Middle frontal gyrus (tissue), 1 donor: ENCODE data around the gene RYR3.
A peak's percentile ranks its signal among the peaks of the same experiment; 100 is the strongest.

Experiments used
- DNase-seq: peaks from one replicate; pipeline ENCODE4 v3.0.0-alpha.2; 2015; ENCODE audit warnings: low spot score; ENCODE audit errors: extremely low spot score

The RYR3 gene

GRCh38 chr15:33310481-33311311, at the start of gene RYR3:
Gene RYR3, plus strand, starts transcription at chr15:33310967. Its CDS starts 79 bp downstream, at chr15:33311046.
- peak; percentile 13 for DNase-seq

DNA sequence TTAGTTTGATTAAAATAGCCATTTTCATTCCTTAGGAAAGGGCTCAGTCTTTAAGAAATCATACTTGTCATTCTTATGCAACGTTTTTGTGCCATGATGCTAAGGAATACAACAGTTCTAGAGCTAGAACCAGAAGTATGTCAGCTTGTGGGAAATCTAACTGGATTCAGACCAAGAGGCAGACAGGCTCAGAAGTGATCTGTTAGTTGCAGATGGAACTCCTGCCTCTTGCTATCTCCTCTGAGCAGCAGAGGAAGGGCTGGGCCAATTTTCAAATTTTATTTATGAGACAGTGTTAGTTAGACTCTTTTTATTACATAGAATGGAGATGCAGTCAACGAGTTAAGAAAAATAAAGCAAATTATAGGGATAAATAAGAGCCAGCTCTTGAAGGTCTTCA, 48.5 kb upstream of the RYR3 start:
- no peak for DNase-seq

GRCh38 chr15:33277689-33278088, 33.1 kb upstream of the RYR3 start:
- DNase-seq: no peak

DNA sequence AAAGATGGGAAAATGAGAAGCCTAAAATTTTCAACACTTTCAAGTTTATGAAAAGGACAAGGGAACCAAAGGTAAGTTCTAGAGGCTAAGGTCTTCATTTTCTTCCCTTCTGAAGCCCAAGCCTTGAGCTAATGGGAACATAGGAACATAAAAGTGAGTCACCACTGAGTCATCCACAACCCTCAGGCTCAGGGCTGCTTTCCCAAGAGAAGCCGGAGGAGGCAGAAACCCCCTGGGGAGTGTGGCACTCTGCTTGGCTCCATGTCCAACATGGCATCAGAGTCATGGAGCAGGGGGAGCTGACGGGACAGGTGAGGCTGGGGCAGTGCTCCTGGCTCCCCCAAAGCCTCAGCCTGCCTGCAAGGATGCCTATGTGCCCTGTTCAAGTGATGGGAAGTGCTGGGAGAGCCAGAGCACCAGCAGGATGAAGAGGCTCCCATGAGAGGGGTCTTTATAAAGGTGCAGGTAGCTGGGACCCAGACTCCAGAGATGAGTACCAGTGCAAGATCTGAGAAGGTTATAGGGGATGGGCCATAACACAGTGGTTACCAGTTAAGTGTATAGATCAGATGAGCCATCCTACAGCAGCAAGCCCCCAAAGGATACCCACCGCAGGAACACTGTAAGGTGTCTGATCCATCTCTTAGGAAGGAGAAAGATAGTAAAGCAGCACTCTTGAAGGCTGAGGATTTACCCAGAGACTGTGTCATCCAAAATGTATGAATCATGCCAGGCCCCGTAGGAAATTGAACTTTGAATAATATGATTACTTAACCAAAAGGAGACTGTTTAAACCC, 31.8 kb upstream of the RYR3 start:
- no peak for DNase-seq

GRCh38 chr15:33279613-33280205, 31.1 kb upstream of the RYR3 start:
- DNase-seq: no peak

DNA sequence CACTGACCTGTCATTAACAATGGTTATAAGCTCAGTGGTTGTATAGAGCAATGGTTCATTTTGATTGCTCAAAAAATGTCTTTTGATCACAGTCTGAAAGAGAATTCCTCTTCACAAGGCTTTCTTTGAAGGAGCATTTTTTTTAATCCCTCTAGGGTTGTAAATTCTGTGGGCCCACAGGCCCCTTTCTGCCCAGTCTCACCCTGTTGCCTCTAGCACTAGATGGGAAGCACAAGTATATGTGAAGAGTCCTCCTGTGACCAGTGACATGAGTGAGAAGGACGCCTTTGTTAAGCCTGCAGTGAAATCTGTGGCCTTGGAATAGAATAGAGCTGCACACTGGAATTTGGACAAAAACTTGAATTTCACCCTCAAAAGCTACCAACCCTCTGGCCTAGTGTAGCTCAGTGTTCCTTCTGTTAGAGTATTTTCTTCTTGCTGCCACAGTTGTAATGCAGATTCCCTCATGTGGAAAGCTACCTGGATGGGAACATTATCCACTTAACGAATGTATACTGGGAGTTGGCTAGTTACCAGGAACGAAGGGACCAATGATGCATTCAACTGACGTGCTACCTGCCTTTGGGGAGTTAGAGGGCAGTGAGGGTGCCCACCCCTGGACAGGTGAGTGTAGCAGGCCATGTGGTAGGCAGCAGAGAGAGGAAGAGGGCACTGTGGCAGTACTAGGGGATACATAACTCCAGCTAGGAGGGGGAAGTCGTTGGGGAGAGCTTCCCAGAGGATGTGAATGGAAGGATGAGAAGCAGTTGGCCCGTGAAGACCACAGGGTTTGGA, 28.3 kb upstream of the RYR3 start:
- no peak for DNase-seq

DNA sequence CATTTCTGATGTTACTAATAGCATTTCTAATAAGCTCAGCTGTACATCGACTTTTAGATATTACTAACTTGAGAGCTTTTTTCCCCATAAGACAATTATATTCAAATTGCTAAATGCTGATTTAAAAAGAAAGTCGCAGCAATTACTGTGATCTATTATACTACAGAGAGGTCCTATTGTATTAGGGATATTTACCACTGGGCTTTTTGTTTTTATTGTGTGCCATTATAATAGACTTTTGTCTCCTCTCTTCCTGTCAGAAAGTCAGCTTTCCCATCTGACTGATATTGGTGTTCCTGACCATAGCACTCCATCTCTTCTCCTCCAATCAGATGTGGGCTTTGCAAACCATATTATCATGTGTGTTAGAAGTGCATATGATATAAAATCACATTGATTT, 27.2 kb upstream of the RYR3 start:
- no peak for DNase-seq

- no peak for DNase-seq
Observed at GRCh38 chr15:33284336-33284735, 26.4 kb upstream of the RYR3 start.

DNA sequence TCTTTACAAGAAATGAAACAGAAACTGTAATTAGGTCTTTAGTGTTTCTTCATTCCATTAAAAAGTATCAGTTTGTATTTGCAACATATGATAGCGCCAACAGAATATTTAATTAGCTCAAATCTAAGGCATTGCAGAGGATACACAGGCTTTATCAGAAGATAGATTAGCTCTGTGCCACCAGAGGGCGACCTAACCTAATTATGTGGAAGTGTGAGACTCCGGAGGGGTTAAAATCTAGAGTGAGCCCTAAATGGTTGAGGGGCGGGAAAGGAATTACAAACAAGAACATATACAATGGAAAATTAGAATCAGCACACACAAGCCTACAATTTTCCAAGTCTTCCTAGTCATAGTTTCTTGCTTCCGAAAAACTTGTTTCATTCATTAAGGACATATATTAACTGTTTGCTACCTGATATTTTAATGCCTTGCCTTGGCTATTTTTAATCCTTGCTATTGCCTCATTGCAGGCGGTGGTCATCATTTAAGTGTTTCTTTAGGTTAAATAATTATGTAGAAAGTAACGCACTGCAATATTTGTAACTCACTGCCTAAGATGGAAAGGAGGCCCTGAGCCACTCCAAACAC, 18.0 kb upstream of the RYR3 start:
- peak; percentile 49 for DNase-seq

DNA sequence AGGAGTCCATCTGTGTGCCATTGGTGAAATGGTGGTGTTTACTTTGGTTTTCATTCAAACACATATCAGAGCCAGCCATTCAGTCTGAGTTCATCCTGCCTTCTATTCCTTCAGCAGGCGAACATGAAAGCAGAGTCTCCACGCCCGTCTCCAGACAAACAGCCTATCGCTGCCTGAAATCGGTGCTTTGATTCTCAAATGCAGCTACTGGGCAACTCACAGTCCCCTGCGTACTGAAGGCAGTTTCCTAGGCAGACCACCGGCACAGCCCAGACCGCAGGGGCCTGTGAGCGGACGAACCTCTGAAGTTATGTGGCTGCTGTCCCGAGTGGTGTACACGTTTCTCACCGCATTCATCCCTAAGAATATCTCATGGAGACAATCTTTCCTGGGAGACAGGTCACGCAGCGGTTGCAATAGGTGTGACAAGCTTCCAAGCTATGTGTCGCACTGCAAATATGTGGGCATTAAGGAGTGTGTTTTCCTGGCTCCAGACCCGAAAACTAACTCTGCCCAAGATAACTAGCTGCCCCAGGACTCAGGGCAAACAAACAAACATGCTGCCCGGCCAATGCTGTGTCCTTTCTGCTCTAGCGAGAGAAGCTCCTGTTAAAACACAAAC, 16.9 kb upstream of the RYR3 start:
- no peak for DNase-seq

GRCh38 chr15:33296050-33296449, 14.7 kb upstream of the RYR3 start:
- no peak for DNase-seq

DNA sequence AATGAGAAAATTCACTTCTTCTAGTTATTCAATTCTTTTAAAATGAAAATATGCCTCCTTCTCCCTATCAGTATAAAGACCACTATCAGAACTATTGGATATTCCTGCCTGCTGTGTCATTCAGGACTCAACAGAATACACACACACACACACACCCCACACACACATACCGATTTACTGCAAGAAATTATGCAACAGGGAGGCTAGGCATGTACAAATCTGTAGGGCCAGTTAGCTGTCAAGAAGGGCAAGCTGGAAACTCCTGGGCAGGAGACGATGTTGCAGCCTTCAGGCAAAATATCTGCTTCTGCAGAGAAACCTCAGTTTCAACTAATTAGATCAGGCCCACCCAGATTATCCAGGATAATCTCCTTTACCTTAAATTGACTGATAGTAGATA, 13.9 kb upstream of the RYR3 start:
- DNase-seq: no peak

- no peak for DNase-seq
Observed at GRCh38 chr15:33298631-33299030, 12.1 kb upstream of the RYR3 start.

- no peak for DNase-seq
Observed at GRCh38 chr15:33304924-33305323, 5.8 kb upstream of the RYR3 start.

DNA sequence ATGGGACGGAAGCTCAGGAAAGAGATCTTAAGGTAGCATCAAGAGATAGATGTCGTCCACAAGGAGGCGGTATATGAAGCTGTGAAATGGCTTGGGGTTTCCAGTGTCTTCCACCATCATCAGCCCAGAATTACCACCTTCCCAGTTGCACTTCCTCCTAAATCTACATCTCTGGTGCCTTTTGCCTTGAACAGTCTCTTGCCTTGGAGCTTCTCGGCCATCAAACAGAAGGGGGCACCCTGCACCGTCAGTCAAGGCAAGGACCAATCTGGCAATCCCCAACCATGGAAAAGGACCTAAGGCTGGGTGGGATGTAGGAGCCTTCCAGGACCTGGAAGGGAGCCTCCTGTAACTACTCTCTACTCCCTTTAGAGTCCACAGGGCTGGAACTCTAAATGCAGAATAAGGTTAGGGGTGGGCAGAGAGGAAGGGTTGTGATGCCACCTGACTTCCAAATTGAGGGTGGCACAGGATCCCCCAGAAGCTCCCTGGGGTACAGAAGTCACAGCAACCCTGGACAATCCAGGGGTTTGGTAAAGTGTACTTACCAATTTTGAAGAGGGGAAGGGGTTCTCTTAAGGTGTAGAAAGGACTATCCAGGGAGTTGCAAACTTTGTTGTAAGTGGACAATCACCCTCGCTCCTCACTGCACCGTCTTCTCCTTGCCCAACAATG, 1.0 kb upstream of the RYR3 start:
- peak; percentile 25 for DNase-seq

DNA sequence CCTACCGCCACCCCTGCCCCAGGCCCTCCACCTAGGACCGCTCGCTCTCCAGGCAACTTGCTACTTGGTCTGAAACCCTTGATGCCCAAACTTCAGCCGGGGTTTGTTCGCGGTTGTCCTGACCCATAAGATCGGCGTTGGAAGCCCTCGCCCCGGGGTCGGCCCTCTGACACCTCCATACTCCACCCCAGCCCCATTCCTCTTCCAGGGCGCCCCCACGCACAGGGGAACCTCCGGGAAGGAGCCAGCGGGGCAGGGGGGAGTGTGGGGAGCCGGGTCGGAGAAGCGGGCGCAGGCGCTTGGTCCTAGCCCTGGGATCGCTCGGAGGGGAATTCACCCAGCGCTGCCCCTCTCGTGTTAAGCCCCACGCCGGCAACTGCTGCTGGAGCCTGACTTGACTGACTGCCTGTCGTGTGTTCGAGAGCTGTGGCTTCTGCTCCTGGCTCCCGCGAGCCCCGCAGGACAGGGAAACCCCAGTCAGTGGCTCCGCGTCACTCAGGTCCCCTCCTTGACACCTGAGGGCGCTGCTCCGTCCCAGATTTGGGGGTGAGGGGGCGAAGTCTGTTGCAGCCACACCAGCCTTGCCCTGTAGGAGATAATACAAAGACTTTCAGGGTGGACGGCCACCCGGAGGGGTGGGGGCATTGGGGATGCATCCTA, 675 bp downstream of the RYR3 start:
- DNase-seq: no peak

- no peak for DNase-seq
Observed at GRCh38 chr15:33313491-33313890, 2.7 kb downstream of the RYR3 start.

- DNase-seq: no peak
Observed at GRCh38 chr15:33314069-33314468, 3.3 kb downstream of the RYR3 start.

GRCh38 chr15:33315044-33315443, 4.3 kb downstream of the RYR3 start:
- no peak for DNase-seq
